Activated B cell treated with CpG ODN at 0.5 μM for 24 hours (primary cell): ENCODE data around the gene CMTM3. TPM values are rescaled to one million over a fixed set of nuclear protein-coding genes. Genes with fewer than 3 reads are reported as not detected.
"Not testable (repeated sequence)": the region's sequence is repeated elsewhere in the genome, so short reads cannot be mapped to it uniquely, and the experiment has no call there.

Experiments used
- ATAC-seq: fragments of 200-7000 bp; cut with Tn5 transposase; one replicate; pipeline ENCODE4 v1.10.0; 2021; ENCODE audit warnings: low read depth, mild to moderate bottlenecking, moderate library complexity
- CTCF ChIA-PET: fragments of 350-600 bp; sonication (Branson Sonifier 250); formaldehyde crosslinking; loops from one replicate; lab custom pipeline; 2021; ENCODE audit warnings: antibody characterized with exemption; lab: Charles Lee
- POLR2A ChIA-PET: fragments of 350-600 bp; sonication (Branson Sonifier 250); formaldehyde crosslinking; loops from one replicate; lab custom pipeline; 2021; ENCODE audit warnings: antibody characterized with exemption; lab: Charles Lee
- DNase-seq: peaks from one replicate; pipeline ENCODE4 v3.0.0; 2022
- H3K27ac Mint-ChIP-seq: one replicate; pipeline ENCODE4 v1.8.0; 2020; ENCODE audit warnings: mixed read lengths
- H3K27me3 Mint-ChIP-seq: one replicate; pipeline ENCODE4 v1.8.0; 2021; ENCODE audit warnings: mixed read lengths
- H3K36me3 Mint-ChIP-seq: one replicate; pipeline ENCODE4 v1.8.0; 2021; ENCODE audit warnings: low read depth, mixed read lengths
- H3K4me1 Mint-ChIP-seq: one replicate; pipeline ENCODE4 v1.8.0; 2021; ENCODE audit warnings: mixed read lengths
- H3K4me3 Mint-ChIP-seq: one replicate; pipeline ENCODE4 v1.8.0; 2020; ENCODE audit warnings: mild to moderate bottlenecking, mixed read lengths
- H3K9me3 Mint-ChIP-seq: one replicate; pipeline ENCODE4 v1.8.0; 2020; ENCODE audit warnings: mixed read lengths
- intact Hi-C: fragments of 100-400 bp; cut with micrococcal nuclease; formaldehyde crosslinking; loops from one replicate; pipeline ENCODE4 v1.15.1; 2024
- total RNA-seq: library from RNA; stranded (reverse); gene quantifications from 2 replicates; pipeline ENCODE4 v1.2.3, GENCODE V29; 2022
- TF ChIP-seq, protein P1 (sequence below): fragments of 200-600 bp; IDR thresholded peaks from one replicate; pipeline ENCODE4 v1.8.0; 2022; ENCODE audit warnings: antibody characterized with exemption, mild to moderate bottlenecking

The CMTM3 gene
- total RNA-seq, 1 donor from 2014 or later = 4.4 TPM

DNA sequence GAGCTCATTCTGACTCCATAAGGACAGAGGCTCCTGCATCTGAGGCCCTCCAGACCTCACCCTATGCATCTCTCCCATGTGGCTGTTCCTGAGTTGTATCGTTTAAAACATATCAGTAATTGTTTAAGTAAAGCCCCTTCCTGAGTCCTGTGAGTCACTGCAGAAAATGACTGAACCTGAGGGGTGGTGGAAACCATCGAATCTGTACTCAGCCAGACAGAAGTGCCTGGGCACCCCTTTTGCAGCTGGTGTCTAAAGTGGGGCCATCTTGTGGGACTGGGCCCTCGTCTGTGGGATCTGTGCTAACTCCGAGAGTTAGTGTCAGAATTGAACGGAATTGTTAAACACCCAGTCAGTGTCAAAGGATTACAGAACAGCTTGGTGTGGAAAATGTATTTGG is 25.4 kb downstream of the CMTM3 start:
- CTCF ChIA-PET = interaction anchor here (1.5 kb wide), 1 partner anchor 21 kb away, joined by 7 read pairs; no protein-coding TSS in a partner anchor
- POLR2A ChIA-PET = no interaction called here
- DNase-seq (no peak), ATAC-seq (no peak)
- no peak overlapping the region for H3K27ac Mint-ChIP-seq
- no peaks in the 10 kb centered on the region for H3K9me3 Mint-ChIP-seq
- peaks cover 8% of the 10 kb centered on the region for H3K27me3 Mint-ChIP-seq
- H3K4me3 Mint-ChIP-seq = no peak overlapping the region
- TF ChIP-seq, protein P1, sequence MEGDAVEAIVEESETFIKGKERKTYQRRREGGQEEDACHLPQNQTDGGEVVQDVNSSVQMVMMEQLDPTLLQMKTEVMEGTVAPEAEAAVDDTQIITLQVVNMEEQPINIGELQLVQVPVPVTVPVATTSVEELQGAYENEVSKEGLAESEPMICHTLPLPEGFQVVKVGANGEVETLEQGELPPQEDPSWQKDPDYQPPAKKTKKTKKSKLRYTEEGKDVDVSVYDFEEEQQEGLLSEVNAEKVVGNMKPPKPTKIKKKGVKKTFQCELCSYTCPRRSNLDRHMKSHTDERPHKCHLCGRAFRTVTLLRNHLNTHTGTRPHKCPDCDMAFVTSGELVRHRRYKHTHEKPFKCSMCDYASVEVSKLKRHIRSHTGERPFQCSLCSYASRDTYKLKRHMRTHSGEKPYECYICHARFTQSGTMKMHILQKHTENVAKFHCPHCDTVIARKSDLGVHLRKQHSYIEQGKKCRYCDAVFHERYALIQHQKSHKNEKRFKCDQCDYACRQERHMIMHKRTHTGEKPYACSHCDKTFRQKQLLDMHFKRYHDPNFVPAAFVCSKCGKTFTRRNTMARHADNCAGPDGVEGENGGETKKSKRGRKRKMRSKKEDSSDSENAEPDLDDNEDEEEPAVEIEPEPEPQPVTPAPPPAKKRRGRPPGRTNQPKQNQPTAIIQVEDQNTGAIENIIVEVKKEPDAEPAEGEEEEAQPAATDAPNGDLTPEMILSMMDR = no peak
- H3K4me1 Mint-ChIP-seq = no peaks in the 10 kb centered on the region
- no peaks in the 10 kb centered on the region for H3K36me3 Mint-ChIP-seq
- intact Hi-C loops = no loop called here

DNA sequence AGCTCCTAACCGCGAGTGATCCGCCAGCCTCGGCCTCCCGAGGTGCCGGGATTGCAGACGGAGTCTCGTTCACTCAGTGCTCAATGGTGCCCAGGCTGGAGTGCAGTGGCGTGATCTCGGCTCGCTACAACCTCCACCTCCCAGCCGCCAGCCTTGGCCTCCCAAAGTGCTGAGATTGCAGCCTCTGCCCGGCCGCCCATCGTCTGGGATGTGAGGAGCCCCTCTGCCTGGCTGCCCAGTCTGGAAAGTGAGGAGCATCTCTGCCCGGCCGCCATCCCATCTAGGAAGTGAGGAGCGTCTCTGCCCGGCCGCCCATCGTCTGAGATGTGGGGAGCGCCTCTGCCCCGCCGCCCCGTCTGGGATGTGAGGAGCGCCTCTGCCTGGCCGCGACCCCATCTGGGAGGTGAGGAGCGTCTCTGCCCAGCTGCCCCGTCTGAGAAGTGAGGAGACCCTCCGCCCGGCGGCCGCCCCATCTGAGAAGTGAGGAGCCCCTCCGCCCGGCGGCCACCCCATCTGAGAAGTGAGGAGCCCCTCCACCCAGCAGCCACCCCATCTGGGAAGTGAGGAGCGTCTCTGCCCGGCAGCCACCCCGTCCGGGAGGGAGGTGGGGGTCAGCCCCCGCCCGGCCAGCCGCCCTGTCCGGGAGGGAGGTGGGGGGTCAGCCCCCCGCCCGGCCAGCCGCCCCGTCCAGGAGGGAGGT is 26.2 kb downstream of the CMTM3 start:
- CTCF ChIA-PET, H3K4me1 Mint-ChIP-seq, ATAC-seq, H3K27ac Mint-ChIP-seq, H3K27me3 Mint-ChIP-seq, H3K9me3 Mint-ChIP-seq, H3K36me3 Mint-ChIP-seq, H3K4me3 Mint-ChIP-seq, intact Hi-C loops, POLR2A ChIA-PET, DNase-seq: not testable (repeated sequence)

DNA sequence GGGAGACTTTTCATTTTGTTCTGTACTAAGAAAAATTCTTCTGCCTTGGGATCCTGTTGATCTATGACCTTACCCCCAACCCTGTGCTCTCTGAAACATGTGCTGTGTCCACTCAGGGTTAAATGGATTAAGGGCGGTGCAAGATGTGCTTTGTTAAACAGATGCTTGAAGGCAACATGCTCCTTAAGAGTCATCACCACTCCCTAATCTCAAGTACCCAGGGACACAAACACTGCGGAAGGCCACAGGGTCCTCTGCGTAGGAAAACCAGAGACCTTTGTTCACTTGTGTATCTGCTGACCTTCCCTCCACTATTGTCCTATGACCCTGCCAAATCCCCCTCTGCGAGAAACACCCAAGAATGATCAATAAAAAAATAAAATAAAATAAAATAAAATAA is 27.1 kb downstream of the CMTM3 start:
- H3K9me3 Mint-ChIP-seq, CTCF ChIA-PET, intact Hi-C loops, POLR2A ChIA-PET, ATAC-seq, H3K4me3 Mint-ChIP-seq, H3K36me3 Mint-ChIP-seq, H3K27ac Mint-ChIP-seq, H3K27me3 Mint-ChIP-seq, H3K4me1 Mint-ChIP-seq, DNase-seq: not testable (repeated sequence)

DNA sequence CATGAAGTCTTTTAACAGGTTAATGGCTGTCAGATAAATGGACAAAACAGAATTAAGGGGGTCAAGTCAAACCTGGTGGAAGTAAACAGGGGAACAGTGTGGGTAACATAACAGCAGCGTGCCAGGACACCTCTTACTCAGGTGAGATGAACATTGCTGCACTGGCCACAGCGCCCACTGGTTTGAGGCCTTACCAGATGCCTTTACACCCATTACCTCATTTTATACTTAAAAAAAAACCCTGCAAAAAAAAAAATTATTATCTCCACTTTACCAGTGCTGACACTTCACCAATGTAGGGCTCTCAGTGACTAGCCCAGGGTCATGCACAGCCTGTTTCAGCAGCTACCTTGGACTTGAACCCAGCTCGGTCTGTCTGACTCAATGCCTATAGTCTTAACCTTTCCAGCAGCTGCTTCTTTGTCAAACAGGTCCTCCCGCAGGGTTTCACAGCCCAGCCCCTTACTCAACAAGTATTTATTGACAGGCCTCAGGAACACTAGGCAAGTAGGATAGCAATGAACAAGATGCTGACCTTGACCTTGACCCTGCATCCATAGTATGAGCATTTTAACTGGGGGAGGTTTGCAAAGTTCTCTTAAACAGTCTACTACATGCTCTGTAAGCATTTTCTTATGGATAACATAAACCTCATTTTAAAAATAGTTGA is 30.2 kb downstream of the CMTM3 start:
- H3K4me1 Mint-ChIP-seq = no peaks in the 10 kb centered on the region
- no peaks in the 10 kb centered on the region for H3K36me3 Mint-ChIP-seq
- no peak overlapping the region for H3K27ac Mint-ChIP-seq
- CTCF ChIA-PET = interaction anchor here (0.7 kb wide), 1 partner anchor 16 kb away, joined by 3 read pairs; no protein-coding TSS in a partner anchor
- H3K4me3 Mint-ChIP-seq = no peak overlapping the region
- no peak for DNase-seq
- intact Hi-C loops = no loop called here
- ATAC-seq = no peak
- H3K27me3 Mint-ChIP-seq = peaks cover 18% of the 10 kb centered on the region
- POLR2A ChIA-PET = no interaction called here
- no peaks in the 10 kb centered on the region for H3K9me3 Mint-ChIP-seq
- TF ChIP-seq, protein P1 = no peak

DNA sequence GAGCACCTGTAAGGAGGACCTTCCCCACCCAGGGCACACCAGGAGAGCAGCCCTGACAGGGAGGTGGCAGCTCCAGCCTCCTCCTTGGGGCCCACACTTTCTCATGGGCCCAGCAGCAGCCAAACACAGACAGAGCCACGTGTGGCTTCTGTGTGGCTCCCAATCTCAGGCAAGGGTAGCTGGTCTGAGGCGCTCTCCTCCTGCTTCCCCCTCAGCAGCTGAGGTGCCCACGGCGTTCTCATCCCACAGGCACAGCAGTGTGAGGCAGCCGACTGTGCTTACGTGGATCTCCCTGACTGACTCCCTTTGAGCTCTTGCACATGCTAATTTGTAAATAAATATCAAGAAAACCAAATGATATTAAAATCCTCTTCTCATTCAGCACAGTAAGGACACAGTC is 30.9 kb downstream of the CMTM3 start:
- Mint-ChIP-seq H3K4me3 (no peak overlapping the region), H3K4me1 (no peaks in the 10 kb centered on the region), H3K27me3 (peaks cover 18% of the 10 kb centered on the region), H3K9me3 (no peaks in the 10 kb centered on the region), H3K36me3 (no peaks in the 10 kb centered on the region), H3K27ac (no peak overlapping the region)
- CTCF ChIA-PET = interaction anchor here (0.6 to 0.7 kb wide), 2 partner anchors 15 to 149 kb away, joined by 3 read pairs; no protein-coding TSS in a partner anchor
- DNase-seq = no peak
- TF ChIP-seq, protein P1 = no peak
- intact Hi-C loops = no loop called here
- ATAC-seq = no peak
- POLR2A ChIA-PET = no interaction called here

DNA sequence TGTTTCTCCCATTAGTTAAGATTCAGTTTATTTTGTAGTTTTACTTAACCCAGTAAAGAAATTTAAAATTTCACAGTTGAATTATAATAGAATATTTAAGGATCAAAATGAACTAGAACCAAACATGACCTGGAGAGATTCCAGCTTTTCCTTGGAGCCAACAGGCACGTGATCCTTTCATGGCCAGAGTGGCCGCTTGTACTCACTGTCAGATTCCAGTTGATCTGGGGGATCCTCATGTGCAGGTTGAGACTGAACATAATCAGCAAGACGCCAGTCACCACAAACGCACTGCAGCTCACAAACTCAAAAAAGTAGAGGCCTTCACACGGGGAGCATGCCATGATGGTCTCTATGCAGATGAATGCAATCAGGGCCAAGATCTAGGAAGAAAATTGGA is 31.7 kb downstream of the CMTM3 start:
- intact Hi-C loops = no loop called here
- POLR2A ChIA-PET = no interaction called here
- Mint-ChIP-seq H3K4me1 (no peaks in the 10 kb centered on the region), H3K27ac (no peak overlapping the region), H3K27me3 (peaks cover 22% of the 10 kb centered on the region), H3K9me3 (no peaks in the 10 kb centered on the region), H3K4me3 (no peak overlapping the region), H3K36me3 (no peaks in the 10 kb centered on the region)
- DNase-seq = no peak
- TF ChIP-seq, protein P1 = no peak
- ATAC-seq = no peak
- CTCF ChIA-PET = interaction anchor here (0.6 kb wide), 1 partner anchor 148 kb away, joined by 3 read pairs; no protein-coding TSS in a partner anchor
